ENCODE data around the gene CELF2.
A peak's percentile ranks its signal among the peaks of the same experiment; 100 is the strongest.

Gene CELF2

DNA sequence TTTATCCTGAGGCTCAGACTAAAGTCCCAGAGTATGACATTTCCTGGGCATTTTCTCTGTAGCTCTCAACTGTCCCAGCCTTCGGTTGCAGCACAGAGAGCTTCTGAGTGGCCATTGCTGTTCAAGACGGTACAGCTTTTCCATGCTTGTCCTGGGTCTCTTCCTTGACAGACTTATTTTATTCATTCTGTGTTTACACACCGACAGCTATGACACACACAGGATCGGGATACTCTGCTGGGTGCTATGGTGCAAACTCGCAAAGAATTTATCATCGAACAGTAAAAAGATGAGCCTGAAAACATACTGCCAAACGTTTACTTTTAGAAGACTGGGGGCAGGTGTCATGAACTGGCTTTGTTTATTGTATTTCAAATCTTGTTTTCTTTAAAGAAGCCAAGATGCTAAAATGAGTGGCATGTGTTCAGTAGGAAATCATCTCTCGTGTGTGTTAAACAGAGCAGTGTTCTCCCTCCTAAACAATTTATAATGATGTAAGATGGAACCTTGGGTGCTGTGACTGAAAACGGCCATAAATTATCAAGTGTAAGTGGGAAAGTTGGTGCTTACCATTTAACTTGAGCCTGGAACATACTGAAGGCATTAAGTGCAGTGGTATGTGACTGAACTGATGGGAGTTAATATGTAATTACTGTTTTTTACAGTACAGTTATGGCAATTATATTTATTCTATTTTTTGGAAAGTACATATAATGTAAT is 120.8 kb downstream of the CELF2 start:
- DNase-seq: no peak

DNA sequence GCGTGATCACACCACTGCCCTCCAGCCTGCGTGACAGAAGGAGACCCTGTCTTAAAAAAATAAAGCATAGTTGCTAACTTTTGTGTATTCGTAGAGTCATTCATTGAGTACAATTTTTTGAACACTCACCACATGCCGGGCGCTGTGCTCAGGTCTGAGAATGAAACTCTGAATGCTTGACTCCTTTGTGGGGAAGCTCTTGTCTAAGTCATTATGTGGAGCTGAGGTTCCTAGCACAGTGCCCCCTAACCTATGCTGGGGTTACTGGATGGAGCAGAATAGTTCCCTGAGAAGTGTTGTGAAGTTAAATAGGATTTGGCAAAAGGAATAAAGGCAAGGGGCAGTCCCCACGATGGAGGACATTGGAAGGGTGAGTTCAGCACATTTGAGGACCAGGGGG is 123.3 kb downstream of the CELF2 start:
- no peak for DNase-seq

DNA sequence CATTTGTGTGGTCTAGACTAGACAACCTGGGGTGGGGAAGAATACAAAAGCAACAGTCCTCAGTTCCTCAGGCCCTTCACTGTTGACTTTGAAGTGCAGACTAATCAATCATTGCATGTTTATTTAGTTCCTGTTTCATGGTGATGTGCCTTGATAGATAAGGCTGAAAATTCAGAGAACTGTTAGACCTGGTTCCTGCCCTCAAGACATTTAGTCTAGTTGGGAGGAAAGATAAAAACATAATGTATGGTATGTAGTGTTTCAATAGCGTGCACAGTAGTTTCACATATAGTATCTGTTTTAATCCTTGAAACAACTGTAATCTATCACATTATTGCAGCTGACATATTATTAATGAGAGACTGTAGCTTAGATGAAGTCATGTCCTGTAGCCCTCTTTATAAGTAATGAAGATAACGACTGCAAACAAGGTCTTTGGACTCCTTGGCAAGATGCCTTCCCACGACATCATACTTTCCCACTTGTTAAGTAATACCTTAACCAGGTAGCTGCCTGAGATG is 124.0 kb downstream of the CELF2 start:
- DNase-seq: peak; percentile 48

DNA sequence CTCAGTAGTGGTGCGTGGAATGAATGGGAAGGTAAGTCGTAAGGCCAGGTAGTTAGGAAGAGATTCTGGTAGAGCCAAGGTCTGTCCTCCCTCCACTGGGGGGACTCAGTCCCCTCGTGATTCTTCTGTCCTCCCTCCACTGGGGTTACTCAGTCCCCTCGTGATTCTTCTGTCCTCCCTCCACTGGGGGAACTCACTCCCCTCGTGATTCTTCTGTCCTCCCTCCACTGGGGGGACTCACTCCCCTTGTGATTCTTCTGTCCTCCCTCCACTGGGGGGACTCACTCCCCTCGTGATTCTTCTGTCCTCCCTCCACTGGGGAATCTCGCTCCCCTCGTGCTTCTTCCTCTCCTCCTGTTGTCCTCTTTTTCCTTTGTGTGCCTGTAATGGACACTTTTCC is 125.1 kb downstream of the CELF2 start:
- DNase-seq: no peak

DNA sequence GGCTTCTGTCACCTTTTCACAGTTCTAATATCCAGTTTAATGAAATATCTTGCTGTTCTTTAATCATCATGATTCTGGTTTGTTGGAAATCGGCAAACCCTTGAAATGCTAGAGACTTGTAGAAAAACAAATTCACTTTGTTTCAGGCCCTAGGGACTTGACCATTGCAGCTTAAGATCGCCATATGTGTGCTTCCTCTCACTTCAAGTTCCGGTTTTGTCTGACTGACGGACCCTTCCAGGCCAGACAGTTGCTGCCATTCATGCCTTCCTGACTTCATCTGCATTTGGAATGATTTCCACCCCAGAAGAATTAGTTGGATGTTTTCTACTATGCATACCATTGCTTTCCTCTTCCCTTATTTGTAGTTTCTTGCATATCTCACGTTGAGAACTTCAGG is 125.6 kb downstream of the CELF2 start:
- no peak for DNase-seq

DNA sequence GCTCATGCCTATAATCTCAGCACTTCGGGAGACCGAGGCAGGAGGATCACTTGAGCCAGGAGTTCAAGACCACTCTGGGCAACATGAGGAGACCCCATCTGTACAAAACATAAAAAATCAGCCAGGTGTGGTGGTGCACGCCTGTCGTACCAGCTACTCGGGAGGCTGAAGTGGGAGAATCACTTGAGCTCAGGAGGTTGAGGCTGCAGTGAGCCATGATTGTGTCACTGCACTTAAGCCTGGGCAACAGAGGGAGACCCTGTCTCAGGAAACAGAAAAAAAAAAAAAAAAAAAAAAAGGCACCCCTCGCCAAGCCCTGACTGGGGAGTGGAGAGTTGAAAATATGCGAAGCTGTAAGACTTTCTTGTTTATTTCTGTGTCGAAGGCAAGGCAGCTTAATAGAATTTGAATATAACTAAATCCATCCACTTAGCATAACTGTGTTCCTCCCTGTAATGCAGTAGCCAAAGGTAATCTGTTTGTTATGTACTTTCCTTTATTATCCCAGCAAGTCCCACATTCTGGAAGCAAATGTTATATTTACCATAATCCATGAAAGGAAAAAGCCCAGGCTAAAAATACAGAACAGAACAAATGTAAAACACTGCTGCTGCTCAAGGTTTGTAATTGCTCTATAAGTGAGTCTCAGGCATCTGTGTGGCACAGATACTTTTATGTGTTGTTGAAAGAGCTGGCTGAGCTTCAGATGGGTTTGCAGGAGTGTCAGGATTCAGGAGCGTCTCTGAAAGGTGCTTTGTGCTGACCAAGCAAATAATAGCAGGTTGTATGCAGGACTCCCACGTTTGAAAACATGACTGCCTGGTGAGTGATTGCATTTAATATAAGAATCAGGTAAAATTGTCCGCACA is 127.2 kb downstream of the CELF2 start:
- DNase-seq: peak; percentile 26

DNA sequence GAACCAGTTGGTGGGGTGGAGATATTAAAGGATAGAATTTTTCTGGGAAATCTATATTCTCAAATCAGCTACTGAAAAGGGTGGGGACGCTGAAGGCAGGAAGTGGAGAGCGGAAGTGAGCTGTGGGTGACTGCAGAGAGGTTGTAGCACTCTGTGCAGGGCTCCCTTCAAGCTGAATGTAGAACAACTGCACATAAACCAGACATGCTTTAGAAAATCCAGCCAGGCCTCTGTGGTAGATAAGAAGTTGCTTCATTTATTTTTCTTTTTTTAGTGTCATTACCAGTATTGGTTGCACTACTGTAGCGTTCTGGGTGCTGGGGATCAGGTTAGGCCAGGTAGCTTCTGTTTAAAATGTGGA is 127.8 kb downstream of the CELF2 start:
- DNase-seq: no peak

DNA sequence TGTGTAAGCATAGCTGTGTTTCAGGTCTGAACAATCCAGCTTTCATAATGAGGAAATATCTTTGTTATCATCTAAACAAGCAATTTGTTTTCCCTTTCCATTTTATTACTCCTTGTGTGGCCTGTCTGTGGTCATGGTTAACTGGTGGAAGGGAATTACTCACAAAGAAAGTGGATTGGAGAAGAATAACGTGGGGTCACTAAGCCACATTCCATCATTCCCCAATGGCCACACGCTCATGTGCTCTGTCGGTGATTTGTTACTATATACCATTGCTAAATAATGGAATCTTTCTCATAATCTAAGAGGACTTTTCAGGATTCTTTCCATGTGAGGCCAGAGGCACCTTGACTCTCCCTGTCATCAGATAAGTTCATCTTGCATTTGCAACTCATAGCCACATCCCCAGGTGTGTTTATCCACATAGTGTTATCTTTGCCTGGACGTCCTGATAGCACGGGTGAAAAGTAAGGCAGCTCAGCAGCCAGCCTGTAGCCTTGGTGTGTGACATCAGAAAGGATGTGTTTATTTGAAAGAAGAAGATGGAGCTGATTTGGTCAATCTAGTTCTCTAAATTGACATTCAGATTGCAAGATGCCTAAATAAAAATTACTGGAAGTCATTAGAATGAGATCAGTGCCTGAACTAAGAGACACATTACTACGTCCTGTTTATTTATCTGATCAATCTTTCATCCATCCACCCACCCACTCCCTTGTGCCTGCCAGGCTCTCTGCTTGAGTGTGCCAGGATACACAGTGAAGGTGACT is 128.9 kb downstream of the CELF2 start:
- DNase-seq: no peak

DNA sequence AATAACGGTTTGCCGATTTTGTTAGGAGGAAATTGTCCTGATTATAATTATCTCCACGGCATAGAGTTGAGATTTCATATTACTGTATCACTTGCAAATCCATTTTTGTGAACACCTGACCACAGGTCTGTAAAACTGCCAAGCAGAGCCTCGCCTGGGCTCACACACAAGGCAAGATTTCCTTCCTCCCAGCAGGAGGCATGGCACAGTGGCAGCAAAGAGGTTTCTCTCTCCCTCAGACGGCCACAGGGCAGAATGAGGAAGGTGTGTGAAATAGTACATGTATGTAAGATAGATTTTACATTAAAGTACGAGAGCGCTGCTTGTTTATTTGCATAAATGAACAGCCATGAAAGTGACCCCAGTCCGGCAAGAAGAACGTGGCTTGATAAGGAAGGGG is 130.1 kb downstream of the CELF2 start:
- DNase-seq: no peak

DNA sequence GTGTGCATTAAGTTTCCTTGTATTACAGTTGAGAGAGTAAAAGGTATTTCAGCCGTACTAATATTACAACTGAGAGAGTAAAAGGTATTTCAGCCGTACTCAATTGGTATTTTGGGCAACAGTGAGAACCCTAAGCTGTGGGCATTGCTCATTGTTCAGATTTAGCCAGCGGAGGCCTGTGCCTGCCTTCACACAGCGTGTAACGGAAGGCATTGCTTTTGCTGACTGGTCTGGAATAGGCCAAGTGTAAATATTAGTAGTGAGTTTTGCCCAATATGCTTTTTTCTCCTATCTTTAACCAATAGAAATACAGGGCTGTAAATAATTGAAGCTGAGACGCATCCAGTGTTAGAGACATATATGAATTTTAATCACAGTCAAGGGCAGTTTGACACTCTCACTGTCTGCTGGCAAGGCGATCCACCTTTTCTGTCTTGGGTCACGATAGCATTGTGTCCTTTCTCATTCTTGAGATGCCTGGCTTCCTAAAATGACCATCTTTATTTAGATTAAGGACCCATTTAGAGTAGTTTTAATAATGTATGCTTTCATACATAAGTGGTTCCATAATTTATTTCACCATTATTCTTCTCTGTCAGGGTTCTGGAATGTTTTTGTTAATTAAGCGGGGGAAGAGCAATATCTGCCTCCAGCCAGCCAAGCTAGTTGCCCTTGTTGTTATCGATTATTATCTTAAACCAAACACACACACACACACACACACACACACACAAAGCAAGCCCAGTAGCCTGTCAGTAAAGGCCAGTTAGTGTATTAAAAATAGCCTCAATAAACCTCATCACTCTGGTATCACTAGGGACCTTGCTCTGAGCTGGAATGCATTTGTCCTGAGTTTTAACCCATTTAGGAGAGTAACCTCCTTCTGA is 130.7 kb downstream of the CELF2 start:
- peak; percentile 35 for DNase-seq

DNA sequence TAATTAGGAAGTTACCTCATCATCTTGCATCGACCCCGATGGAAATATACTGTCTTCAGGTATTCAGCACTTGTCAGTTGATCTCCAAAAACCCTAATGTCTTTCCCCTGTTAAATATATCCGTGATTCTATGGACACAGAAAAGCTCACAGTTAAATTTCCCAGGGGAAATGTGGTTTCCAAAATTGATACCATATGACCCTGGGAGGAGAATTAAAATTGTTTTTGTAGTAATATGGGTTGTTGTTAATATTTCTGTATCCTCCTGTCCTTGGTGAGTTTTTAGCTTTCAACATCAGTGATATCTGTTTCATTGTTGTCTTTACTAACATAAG is 132.1 kb downstream of the CELF2 start:
- DNase-seq: no peak

DNA sequence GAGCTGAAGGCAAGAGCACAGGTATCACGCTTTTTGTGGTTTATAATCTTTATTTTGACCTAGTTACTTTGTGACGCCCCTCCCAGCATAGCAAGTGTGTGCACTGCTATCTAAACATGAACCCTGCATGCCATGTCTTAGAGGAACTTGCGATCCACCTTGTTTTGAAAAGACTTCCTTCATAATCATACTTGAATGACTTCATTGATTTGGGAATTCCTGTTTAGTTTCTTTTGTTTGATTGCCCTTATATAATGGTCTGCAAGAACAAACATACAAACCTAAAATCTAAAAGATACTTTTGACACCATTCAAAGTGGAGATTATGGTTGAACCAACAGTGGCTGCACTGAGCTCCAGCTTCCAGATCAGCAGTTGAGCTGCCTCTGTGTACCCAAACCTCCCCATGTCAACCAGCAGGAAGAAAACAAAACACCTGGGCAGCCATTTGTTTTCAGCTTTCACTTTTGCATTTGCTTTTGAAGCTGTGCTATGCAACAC is 132.6 kb downstream of the CELF2 start:
- no peak for DNase-seq

DNA sequence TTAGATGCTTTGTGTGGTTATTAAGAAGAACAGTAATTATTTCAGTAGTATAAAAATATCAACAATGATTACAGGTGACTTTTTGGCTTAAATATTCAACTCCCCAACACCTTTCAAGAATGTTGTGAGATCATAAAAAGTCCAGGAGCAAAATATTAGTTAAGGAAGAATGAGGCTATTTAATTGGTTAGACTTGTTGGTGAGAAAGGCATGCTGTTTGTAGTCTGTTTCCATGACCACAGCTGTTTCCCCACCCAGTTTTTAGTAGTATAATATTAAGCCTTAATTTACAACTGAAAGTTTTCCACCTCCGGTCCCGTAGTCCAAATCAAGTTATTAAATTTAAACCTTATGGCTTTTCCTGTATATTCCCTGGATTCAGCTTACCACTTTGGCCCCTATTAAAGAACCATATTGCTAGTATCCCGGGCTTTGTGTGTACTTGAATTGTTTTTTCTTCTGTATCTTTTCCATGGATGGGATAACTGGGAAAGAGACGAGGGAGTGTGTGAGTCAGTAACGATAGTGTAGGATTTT is 133.3 kb downstream of the CELF2 start:
- no peak for DNase-seq

DNA sequence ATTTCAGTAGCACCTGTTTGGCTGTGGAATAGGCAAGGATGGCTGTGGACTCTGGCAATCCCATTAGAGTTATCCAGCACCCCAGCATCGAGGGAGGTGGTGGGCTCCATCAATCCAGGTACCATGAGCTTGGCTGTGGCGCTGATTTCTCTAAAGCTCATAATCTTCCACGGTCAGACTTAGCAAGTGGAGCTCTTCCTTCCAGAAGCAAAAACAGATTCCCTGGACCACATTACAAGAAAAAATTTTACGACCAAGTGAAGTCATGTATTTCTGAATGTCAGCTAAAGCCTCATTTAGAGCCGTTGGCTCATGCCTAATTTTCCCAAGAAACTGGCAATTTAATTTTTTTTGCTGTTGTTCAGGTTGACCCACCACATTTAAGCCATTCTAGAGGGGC is 135.1 kb downstream of the CELF2 start:
- no peak for DNase-seq

DNA sequence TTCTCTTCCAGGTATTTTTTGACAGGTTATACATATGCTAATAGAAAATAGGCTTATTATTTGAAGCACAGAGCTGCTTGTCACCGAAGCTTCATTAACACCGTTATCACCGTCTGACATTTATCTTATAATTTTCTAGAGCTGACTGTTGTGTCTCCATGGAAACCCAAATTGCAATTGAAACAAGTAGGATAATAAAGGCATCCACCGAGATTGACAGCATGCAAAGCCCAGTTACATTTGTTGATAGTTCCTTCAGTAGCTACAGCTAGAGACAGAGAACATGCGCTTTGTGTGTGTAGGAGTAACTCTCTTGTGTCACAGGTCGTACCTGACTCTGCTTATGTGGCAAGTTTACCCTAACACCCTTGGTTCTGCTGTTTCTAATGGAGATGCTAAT is 135.6 kb downstream of the CELF2 start:
- DNase-seq: peak; percentile 55

DNA sequence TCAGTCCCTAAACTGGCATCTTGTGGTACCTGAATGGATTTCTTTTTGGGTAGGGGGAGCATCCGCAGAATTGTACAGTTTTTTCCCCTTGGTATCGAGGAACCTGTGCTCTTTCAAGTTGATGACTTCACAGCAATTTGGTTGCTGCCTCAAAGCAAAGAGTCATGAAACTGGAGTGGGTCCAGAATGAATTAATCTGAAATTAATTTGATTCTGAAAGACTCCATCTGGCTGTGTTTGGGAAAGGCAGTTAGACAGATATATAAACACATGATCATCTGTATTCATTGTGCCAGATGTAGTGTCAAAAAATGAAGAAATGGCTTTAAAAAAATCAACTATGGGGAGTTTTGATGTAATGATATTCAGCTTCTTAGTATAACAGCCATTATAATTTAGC is 136.1 kb downstream of the CELF2 start:
- DNase-seq: no peak

DNA sequence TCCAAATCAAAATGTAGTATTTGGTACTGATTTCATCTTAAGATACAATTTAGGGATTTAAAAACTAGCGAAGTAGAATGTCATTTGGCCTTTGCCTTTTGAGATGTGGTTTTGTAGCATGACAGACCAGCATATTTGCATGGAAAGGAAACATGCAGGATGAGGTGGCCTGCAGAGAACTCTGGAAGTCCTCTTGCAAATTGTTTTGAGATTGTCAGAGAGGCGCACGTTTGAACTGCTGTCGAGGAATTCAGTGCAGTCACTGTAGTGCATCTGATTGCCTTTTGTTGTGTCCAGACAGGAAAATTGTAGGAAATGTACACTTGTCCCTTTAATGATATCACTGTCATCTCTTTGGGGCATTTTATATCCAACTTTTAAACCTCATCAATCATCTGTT is 136.7 kb downstream of the CELF2 start:
- DNase-seq: no peak

DNA sequence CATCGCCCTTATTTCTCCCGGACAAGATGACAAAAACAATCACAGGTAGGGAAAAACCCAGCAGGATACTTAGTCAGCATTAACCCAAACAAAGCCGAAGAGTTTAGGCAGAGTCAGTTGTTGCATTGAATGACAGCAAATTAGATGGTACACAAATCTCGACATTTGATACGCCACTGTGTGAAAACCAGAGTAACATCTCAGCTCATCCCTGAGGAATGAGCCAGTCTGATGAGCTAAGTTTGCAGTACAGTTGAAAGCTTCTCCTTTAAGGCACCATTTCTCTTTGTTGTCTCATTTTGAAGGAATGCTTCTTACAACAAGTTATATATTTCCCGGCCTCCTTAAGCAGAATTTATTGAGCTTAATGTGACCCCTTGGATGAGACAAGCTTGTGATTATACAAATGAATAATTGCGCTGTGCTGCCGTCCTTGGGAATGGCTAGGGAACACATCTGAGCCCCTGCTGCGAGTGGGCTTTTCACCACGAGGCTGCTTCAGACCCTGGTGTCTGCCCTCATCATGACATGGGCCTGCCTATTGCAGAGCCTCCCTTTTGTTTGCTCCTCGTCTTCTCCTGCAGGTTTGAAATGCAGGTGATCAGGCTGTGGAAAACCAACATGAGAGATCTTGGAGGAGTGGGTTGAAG is 137.3 kb downstream of the CELF2 start:
- DNase-seq: peak; percentile 87

DNA sequence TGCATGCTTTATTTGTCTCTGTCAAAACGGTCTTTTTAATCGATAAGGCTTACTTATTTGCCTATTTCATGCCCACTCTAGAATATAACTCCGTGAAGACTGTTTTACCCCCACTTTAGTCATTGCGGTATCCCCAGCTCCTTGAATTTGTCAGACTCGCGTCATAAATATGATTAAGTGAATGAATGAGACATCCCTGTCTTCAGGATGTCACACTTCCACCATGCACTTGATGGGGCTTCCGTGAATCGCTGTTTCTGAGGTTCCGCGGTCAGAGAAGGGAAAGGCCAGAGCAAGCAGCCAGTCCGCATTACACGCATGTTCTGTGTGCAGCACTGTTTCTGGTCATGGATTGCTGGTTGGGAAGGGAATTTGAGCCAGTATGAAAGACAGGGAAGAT is 138.8 kb downstream of the CELF2 start:
- DNase-seq: no peak

DNA sequence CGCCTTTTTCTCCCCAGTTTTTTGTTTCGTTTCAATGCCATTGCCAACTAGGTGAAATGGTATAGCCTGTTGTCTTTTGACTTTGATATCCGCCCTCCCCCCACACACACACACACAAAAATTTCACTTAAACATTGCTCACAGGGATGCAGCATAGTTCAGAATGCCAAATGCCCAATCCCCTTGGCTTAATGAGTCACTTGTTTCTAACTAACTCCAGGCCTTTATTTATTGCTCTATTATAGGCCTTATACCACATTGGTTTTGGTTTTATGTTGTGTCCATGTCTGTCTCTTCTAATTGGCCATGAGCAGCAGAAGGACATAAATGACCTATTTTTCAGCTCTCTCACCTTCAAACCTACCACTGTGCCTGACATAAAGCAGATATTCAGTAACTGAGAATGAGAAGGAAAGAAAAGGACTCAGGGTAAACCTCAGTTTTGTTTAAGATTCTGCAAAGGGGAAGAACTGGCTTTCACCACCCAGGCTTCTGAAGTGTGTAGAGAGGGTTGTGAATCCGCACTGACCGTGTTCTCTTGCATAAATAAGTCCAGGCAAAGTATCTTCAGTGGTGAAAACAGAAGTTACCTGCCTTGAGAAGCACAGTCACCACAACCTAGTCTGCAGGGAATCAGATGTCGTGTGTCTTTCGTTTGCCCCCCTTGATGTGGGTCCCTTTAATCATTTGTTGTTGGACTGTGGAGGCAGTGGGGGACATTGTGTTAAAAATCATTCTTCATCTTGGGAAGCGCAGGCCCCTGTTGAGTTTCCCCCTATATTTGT is 139.8 kb downstream of the CELF2 start:
- no peak for DNase-seq

DNA sequence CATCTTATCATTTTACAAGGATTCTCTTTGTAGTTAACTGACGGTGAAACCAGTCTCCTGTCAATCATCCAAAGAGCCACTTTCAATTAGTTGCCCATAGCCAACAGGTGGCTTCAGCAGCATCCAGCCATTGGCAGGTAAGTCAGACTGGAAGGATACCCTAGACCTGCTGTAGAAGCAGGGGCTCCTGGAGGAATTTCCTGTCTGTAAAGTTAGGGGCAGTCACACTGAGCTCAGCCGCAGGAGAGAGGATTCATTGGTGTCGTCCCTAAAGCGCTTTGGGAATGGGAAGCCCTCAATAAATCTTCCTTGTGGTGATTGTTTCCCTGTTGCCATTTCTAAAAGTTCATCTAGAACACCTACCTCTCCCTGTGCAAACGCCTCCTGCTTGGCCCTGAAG is 140.4 kb downstream of the CELF2 start:
- no peak for DNase-seq

All from NCI-H146 (cell line).